ENCODE measurements around the gene LAMA5.

- no peak for TF ChIP-seq CTCF (IDR thresholded peaks at IDR 0.05)
- TF ChIP-seq EZH2 (IDR thresholded peaks at IDR 0.05): no peak
- TF ChIP-seq EZH2phosphoT487 (IDR thresholded peaks at IDR 0.05): no peak
These were observed 36.2 kb upstream of the LAMA5 start for GRCh38 chr20:62403331-62403730.

All from neural progenitor cell (in vitro differentiated cells).